ENCODE data around the gene PEX5L. TPM values are rescaled to one million over a fixed set of nuclear protein-coding genes. Genes with fewer than 3 reads are reported as not detected.

PEX5L gene
- total RNA-seq, 2 donors from 2014 or later: 1.1 to 4.1 TPM

- Histone ChIP-seq H3K27ac (no peak overlapping the region), H3K9me3 (no peaks in the 10 kb centered on the region), H3K4me3 (no peak overlapping the region), H3K27me3 (replicated peaks; ENCODE audit: insufficient read depth) (no peaks in the 10 kb centered on the region), H3K4me1 (replicated peaks) (no peaks in the 10 kb centered on the region), H3K36me3 (no peaks in the 10 kb centered on the region)
- TF ChIP-seq CTCF (IDR thresholded peaks at IDR 0.05) (no peak), POLR2AphosphoS5 (IDR thresholded peaks at IDR 0.05) (no peak), POLR2A (IDR thresholded peaks at IDR 0.05) (no peak)
- DNase-seq (ENCODE audit: low spot score): no peak
- intact Hi-C loops (cut with DNase I): no loop called here
These were observed 55.1 kb downstream of the PEX5L start for GRCh38 chr3:179981646-179982045.

- intact Hi-C loops (cut with DNase I): no loop called here
- no peak for DNase-seq (ENCODE audit: low spot score)
- no peaks in the 10 kb centered on the region for H3K27me3 ChIP-seq (replicated peaks; ENCODE audit: insufficient read depth)
- H3K4me1 ChIP-seq (replicated peaks): no peaks in the 10 kb centered on the region
- H3K27ac ChIP-seq: no peak overlapping the region
- H3K9me3 ChIP-seq: no peaks in the 10 kb centered on the region
- H3K4me3 ChIP-seq: no peak overlapping the region
- H3K36me3 ChIP-seq: no peaks in the 10 kb centered on the region
- 79% methylated on average over 3 of the region's 3 CpGs for WGBS
- no peak for TF ChIP-seq POLR2AphosphoS5 (IDR thresholded peaks at IDR 0.05)
- TF ChIP-seq CTCF (IDR thresholded peaks at IDR 0.05): no peak
- TF ChIP-seq POLR2A (IDR thresholded peaks at IDR 0.05): no peak
These were observed 59.4 kb downstream of the PEX5L start for GRCh38 chr3:179977356-179977755.

- intact Hi-C loops (cut with DNase I): no loop called here
- WGBS: 49% methylated on average over 4 of the region's 4 CpGs
- H3K36me3 ChIP-seq: no peaks in the 10 kb centered on the region
- no peaks in the 10 kb centered on the region for H3K27me3 ChIP-seq (replicated peaks; ENCODE audit: insufficient read depth)
- no peak overlapping the region for H3K27ac ChIP-seq
- H3K4me1 ChIP-seq (replicated peaks): no peaks in the 10 kb centered on the region
- H3K4me3 ChIP-seq: no peak overlapping the region
- TF ChIP-seq POLR2AphosphoS5 (IDR thresholded peaks at IDR 0.05): no peak
- TF ChIP-seq POLR2A (IDR thresholded peaks at IDR 0.05): no peak
- TF ChIP-seq CTCF (IDR thresholded peaks at IDR 0.05): no peak
- DNase-seq (ENCODE audit: low spot score): no peak
- H3K9me3 ChIP-seq: no peaks in the 10 kb centered on the region
These were observed 62.8 kb downstream of the PEX5L start for GRCh38 chr3:179973931-179974361.

- no peak for DNase-seq (ENCODE audit: low spot score)
- TF ChIP-seq POLR2A (IDR thresholded peaks at IDR 0.05): no peak
- no peaks in the 10 kb centered on the region for H3K9me3 ChIP-seq
- H3K4me1 ChIP-seq (replicated peaks): no peaks in the 10 kb centered on the region
- H3K27ac ChIP-seq: no peak overlapping the region
- intact Hi-C loops (cut with DNase I): no loop called here
- WGBS: 82% methylated on average over 2 of the region's 2 CpGs
- H3K27me3 ChIP-seq (replicated peaks; ENCODE audit: insufficient read depth): no peaks in the 10 kb centered on the region
- H3K36me3 ChIP-seq: no peaks in the 10 kb centered on the region
- no peak overlapping the region for H3K4me3 ChIP-seq
These were observed 63.8 kb downstream of the PEX5L start for GRCh38 chr3:179972881-179973423.

- Histone ChIP-seq H3K4me1 (replicated peaks) (no peaks in the 10 kb centered on the region), H3K9me3 (no peaks in the 10 kb centered on the region), H3K36me3 (no peaks in the 10 kb centered on the region), H3K27ac (no peak overlapping the region), H3K27me3 (replicated peaks; ENCODE audit: insufficient read depth) (no peaks in the 10 kb centered on the region), H3K4me3 (no peak overlapping the region)
- TF ChIP-seq CTCF (IDR thresholded peaks at IDR 0.05) (no peak), POLR2A (IDR thresholded peaks at IDR 0.05) (no peak), POLR2AphosphoS5 (IDR thresholded peaks at IDR 0.05) (no peak)
- no peak for DNase-seq (ENCODE audit: low spot score)
- 69% methylated on average over 3 of the region's 3 CpGs for WGBS
- intact Hi-C loops (cut with DNase I): no loop called here
These were observed 65.5 kb downstream of the PEX5L start for GRCh38 chr3:179971280-179971679.

All from prostate gland (tissue), 2 donors.